Stimulated activated CD8-positive, alpha-beta memory T cell treated with anti-CD3 and anti-CD28 coated beads, Interleukin-4, amount 100 ng/mL, for 24 hours (primary cell): ENCODE results near the gene TUBB4A.
"Not testable (repeated sequence)": the region's sequence is repeated elsewhere in the genome, so short reads cannot be mapped to it uniquely, and the experiment has no call there.

Experiments used
- DNase-seq: peaks from one replicate; pipeline ENCODE4 v3.0.0-alpha.2; 2020; ENCODE audit warnings: low read depth

Gene TUBB4A

GRCh38 chr19:6522712-6523111 lies 20.6 kb upstream of the TUBB4A start:
- DNase-seq = no peak

- DNase-seq = peak; percentile 59
Observed at GRCh38 chr19:6521718-6522646, 19.9 kb upstream of the TUBB4A start.

- no peak for DNase-seq
Observed at GRCh38 chr19:6519289-6519688, 17.2 kb upstream of the TUBB4A start.

GRCh38 chr19:6518145-6518911 lies 16.2 kb upstream of the TUBB4A start:
- no peak for DNase-seq

GRCh38 chr19:6516659-6517291 lies 14.7 kb upstream of the TUBB4A start:
- DNase-seq = peak; percentile 89

- DNase-seq = peak; percentile 44
Observed at GRCh38 chr19:6516018-6516658, 14.0 kb upstream of the TUBB4A start.

GRCh38 chr19:6514926-6515544 lies 12.9 kb upstream of the TUBB4A start:
- DNase-seq = no peak

- DNase-seq = no peak
Observed at GRCh38 chr19:6514089-6514488, 12.0 kb upstream of the TUBB4A start.

- DNase-seq = no peak
Observed at GRCh38 chr19:6510618-6511017, 8.5 kb upstream of the TUBB4A start.

- DNase-seq = no peak
Observed at GRCh38 chr19:6509118-6509971, 7.2 kb upstream of the TUBB4A start.

GRCh38 chr19:6508028-6508771 lies 6.1 kb upstream of the TUBB4A start:
- not testable (repeated sequence) for DNase-seq

- DNase-seq = no peak
Observed at GRCh38 chr19:6503407-6504201, 1.5 kb upstream of the TUBB4A start.

- no peak for DNase-seq
Observed at GRCh38 chr19:6500837-6501739, 1.0 kb downstream of the TUBB4A start.

GRCh38 chr19:6499052-6499790 lies 2.9 kb downstream of the TUBB4A start:
- no peak for DNase-seq

- DNase-seq = no peak
Observed at GRCh38 chr19:6498294-6499036, 3.6 kb downstream of the TUBB4A start.

GRCh38 chr19:6495947-6496346 lies 6.2 kb downstream of the TUBB4A start:
- no peak for DNase-seq
